Pulmonary artery endothelial cell (primary cell): ENCODE results near the gene PITPNM2. TPM values are rescaled to one million over a fixed set of nuclear protein-coding genes. Genes with fewer than 3 reads are reported as not detected.

Experiments used
- total RNA-seq: library from RNA; depleted of rRNA; stranded (reverse); fragments of >200 nt; gene quantifications from 2 replicates; pipeline ENCODE4 v1.2.3, GENCODE V29; 2014

PITPNM2 gene
- total RNA-seq, 1 donor from 2014 or later = 5.7 TPM

Other genes with a start within 250 kb of the PITPNM2 start
- 10.3 and 10.7 TPM in 2 replicates for gene ABCB9, start 184.6 kb downstream of the PITPNM2 start, total RNA-seq
- 9.1 and 12.3 TPM in 2 replicates for gene OGFOD2, start 175.8 kb downstream of the PITPNM2 start, total RNA-seq
- gene ARL6IP4, start 170.4 kb downstream of the PITPNM2 start, total RNA-seq = 214 and 261 TPM in 2 replicates
- 37.3 and 49.3 TPM in 2 replicates for gene MPHOSPH9, start 82.1 kb upstream of the PITPNM2 start, total RNA-seq
- gene MTRFR, start 82.3 kb upstream of the PITPNM2 start, total RNA-seq = 12.1 and 12.9 TPM in 2 replicates
- gene CDK2AP1, start 120.8 kb upstream of the PITPNM2 start, total RNA-seq = 170 and 211 TPM in 2 replicates
- 25.1 and 39.8 TPM in 2 replicates for gene SBNO1, start 213.8 kb upstream of the PITPNM2 start, total RNA-seq
- 39.0 and 60.9 TPM in 2 replicates for gene KMT5A, start 233.0 kb upstream of the PITPNM2 start, total RNA-seq